ENCODE measurements around the gene ZNF260.
A peak's percentile ranks its signal among the peaks of the same experiment; 100 is the strongest.
"Not testable (repeated sequence)": the region's sequence is repeated elsewhere in the genome, so short reads cannot be mapped to it uniquely, and the experiment has no call there.

ZNF260 gene

GRCh38 chr19:36528194-36528920, at the start of gene ZNF260:
ZNF260 (minus strand) TSS chr19:36528271; CDS start chr19:36515238, 13,033 bp downstream.
- DNase-seq = peak; percentile 86

DNA sequence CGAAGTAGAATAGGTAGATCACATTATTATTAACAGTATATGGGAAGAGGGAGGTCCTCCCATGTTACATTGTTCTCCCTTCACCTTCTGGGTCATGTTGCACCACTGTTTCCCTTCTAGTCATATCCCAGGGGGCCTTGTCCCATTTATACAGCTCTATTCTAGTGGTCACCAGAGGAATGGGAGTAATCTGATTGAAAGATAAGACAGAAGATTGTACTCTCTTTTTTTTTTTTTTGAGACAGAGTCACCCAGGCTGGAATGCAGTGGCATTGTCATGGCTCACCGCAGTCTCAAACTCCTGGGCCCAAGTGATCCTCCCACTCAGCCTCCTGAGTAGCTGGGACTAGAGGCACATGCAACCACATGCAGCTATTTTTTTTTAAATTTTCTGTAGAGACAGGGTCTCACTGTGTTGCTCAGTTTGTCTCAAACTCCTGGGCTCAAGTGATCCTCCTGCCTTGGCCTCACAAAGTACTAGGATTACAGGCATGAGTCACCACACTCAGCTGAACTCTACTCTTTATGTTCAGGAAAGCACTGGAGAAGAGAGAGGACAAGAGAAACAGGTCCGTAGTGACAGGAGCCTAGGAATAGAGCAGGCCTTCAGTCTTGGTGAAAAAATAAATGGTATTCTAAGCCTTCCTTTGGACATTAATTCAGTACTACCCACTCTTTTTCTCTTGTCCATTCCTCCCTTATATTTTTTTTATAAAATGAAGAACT, 49.4 kb upstream of the ZNF260 start:
- DNase-seq = no peak

DNA sequence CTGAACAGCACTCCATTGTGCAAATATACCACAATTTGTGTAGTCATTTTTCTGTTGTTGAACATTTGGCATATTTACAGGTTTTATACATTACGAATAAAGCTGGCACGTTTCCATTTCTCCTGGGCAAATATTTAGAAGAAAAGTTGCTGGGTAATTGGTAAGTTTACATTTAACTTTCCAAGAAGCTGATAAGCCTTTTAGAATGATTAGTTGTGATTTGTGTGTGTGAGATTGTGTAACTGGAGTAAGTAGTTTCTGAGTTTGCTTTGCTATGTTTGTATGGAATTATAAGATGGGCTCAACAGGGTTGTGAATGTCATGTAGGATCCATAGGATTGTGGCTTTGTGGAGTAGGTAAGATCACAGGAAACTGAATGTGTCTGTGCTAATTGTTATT, 46.7 kb upstream of the ZNF260 start:
- no peak for DNase-seq

GRCh38 chr19:36573895-36574720, 46.0 kb upstream of the ZNF260 start:
- DNase-seq = no peak

DNA sequence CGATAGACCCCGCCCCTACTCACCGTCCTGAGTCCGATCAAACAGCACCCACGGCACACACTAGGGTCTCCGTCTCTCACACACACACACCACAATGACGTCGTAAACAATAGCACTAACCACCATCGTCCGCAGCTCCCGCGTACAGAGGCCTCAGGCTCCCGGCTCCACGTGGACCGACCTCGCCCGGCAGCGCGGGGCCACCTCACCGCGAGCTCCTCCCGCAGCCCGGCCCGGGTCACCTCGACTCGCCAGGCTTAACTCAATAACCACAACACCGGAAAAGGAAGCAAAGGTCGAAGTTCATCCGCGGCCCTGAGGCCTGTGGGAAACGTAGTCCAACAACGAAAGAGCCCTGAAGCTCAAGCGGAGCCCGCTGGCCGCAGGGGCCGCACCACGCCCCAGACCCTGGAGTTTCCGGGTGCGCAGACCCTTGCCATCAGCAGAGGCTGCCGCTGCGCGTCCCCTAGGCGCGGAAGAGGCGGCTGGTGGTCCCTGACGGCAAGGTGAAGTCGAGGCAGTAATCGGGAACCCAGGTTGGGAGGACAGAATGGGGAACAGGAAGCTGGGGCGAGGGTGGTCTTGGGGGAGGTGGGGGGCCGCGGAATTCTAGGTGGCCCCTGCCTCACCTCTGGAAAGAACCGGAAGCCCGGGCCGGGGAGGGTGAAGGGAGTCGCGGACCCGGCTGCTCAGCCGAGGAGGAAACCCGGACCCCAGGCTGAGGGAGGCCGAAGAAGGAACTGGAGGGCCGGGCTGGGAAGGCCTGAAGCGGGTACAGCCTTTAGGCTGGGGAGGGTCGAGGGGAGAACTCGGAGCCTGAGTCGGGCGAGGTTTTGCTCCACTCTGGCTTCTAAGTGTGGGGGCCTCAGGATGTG, 45.2 kb upstream of the ZNF260 start, which contains the start of gene ZNF529:
Gene ZNF529 (minus strand): TSS at position 273 of the 875 bp plus-strand sequence. CDS start 946 bp downstream, outside the sequence.
- peak; percentile 74 for DNase-seq

- DNase-seq = no peak
These were observed 44.5 kb upstream of the ZNF260 start for GRCh38 chr19:36572593-36573019.

- no peak for DNase-seq
These were observed 36.3 kb upstream of the ZNF260 start for GRCh38 chr19:36564391-36564790.

GRCh38 chr19:36547001-36547732, 19.1 kb upstream of the ZNF260 start:
- DNase-seq = no peak

DNA sequence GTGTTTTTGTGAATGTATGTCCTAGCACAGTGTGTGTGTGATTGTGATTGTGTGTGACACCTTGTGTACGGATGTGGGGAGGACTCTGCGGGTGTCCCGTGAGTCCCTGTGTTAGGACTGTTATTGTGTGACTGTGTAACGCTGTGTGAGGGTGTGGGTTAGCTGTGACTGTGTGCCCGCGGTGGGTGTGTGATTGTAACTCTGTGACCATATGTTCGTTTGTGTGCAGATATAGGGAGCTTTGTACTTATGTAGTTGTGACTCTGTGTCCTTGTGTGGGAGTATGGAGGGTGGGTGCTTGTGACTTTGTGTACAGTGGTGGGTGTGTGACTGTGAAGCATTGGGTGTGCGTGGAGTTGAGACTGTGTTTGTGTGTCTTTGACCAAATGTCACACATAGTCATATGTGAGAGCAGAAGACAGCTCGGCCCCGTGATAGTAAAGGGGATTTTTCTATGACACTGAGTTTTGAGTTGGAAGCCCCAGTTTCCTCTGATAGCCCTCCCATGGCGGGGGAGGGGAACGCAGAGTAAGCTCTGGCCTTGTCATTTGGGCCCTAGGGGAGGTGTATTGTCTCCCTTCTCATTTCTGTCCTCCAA, 949 bp upstream of the ZNF260 start:
- no peak for DNase-seq

GRCh38 chr19:36527873-36528193, 238 bp downstream of the ZNF260 start:
- no peak for DNase-seq

GRCh38 chr19:36527341-36527740, 730 bp downstream of the ZNF260 start:
- no peak for DNase-seq

DNA sequence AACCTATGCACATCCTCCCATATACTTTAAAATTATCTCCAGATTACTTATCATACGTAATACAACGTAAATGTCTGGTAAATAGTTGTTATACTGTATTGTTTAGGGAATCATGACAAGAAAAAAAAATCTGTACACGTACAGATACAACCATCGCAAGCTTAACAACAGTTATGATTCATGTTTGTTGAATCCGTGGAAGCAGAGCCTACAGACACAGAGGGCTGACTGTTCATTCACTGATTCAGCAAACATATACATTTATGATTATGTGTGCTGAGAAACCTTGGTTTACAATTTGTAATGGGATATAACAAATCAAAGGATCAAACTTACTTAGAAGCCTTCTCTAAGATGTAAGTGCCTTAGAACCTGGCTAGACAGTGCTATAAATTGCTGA, 1.5 kb downstream of the ZNF260 start:
- no peak for DNase-seq

- no peak for DNase-seq
These were observed 3.5 kb downstream of the ZNF260 start for GRCh38 chr19:36524617-36525016.

- no peak for DNase-seq
These were observed 14.0 kb downstream of the ZNF260 start for GRCh38 chr19:36514012-36514612.

DNA sequence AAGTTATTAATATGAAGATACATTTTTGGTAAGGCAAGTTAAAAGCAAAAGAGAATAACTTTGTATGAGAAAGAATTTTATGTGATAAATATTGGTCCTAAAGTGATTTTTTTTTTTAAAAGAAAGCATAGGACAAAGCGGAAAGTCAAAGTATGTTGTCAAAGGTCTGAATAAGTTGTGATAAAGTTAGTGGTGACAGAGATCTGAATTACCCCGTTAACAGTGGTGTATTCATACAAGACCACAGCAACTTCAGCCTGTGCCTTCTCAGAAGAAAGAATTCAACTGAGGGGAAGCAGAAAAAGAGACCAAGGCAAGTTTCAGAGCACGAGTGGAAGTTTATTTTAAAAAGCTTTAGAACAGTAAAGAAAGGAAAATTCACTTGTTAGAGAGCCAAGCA, 19.7 kb downstream of the ZNF260 start:
- no peak for DNase-seq

- DNase-seq = no peak
These were observed 26.1 kb downstream of the ZNF260 start for GRCh38 chr19:36501973-36502372.

DNA sequence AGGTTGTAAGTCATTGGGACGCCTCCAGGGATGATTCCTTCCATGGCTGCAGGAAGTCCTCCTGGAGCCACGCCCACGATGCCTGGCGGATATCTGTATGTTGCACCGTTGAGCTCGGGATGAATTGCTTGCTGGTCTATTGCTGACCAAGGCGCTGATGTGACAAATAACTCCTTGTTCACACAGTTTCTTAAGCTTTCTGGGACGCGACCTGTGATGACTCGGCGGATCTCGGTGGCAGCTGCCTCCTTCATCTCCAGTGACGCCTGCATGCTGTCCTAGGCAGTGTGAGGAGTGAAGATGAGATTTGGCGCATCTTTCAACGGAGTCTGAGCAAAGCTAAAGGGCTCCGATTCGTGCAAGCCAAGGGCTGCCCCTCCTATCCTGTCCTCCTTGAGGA, 31.1 kb downstream of the ZNF260 start:
- DNase-seq = no peak

DNA sequence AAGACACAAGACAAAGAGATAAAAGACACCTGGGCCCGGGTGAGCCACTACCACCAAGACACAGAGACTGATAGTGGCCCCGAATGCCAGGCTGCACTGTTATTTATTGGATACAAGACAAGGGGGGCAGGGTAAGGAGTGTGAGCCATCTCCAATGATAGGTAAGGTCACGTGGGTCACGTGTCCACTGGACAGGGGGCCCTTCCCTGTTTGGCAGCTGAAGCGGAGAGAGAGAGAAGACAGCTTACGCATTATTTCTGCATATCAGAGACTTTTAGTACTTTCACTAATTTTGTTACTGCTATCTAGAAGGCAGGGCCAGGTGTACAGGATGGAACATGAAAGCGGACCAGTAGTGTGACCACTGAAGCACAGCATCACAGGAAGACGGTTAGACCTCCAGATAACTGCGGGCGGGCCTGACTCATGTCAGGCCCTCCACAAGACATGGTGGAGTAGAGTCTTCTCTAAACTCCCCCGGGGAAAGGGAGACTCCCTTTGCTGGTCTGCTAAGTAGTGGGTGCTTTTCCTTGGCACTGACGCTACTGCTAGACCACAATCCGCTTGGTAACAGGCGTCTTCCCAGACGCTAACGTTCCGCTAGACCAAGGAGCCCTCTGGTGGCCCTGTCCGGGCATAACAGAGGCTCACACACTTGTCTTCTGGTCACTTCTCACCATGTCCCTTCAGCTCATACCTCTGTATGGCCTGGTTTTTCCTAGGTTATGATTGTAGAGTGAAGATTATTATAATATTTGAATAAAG, 35.2 kb downstream of the ZNF260 start:
- DNase-seq = not testable (repeated sequence)

DNA sequence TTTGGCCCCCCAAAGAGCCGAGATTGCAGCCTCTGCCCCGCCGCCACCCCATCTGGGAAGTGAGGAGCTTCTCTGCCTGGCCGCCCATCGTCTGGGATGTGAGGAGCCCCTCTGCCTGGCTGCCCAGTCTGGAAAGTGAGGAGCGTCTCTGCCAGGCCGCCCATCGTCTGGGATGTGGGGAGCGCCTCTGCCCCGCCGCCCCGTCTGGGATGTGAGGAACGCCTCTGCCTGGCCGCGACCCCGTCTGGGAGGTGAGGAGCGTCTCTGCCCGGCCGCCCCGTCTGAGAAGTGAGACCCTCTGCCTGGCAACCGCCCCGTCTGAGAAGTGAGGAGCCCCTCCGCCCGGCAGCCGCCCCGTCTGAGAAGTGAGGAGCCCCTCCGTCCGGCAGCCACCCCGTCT, 37.2 kb downstream of the ZNF260 start:
- not testable (repeated sequence) for DNase-seq

DNA sequence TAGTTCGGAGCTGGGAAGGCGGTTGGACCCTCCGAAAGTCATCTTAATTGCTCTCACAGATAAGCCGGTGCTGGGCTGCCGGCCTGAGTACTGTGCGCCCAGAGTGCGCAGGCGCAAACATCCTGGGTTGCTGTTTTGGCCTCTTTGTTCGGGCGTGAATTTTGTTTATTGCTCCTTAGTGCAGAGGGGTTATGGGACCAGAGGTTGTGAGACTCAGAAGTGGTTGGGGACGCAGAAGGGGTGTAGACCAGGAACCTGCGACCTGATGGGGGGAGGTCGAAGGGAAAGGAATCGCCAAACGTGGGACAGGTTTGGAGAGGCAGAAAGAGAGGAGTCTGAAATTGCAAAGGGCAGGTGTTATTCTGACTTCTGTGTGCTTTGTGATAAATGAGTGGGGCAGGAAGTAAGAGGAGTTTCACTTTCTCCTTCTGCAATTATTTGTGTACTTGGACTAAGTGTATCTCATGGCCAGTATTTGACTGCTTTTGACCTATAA, 38.1 kb downstream of the ZNF260 start:
- DNase-seq = no peak
